Lower lobe of right lung (tissue), 2 donors: Measurements from ENCODE around the gene PLPPR3. TPM values are rescaled to one million over a fixed set of nuclear protein-coding genes. Genes with fewer than 3 reads are reported as not detected.

Experiments used
- ATAC-seq, 2 donors: fragments of 200-7000 bp; cut with Tn5 transposase; one replicate each; pipeline ENCODE4 v1.9.1; 2020 to 2022; ENCODE audit warnings: mild to moderate bottlenecking in 2 of 2, moderate library complexity in 2 of 2
- DNase-seq: peaks from one replicate; pipeline ENCODE4 v3.0.0-alpha.2; 2020
- H3K27ac ChIP-seq: fragments of 200-600 bp; one replicate; pipeline ENCODE4 v1.8.0; 2022
- H3K27me3 ChIP-seq: fragments of 200-600 bp; one replicate; pipeline ENCODE4 v1.8.0; 2022; ENCODE audit warnings: low read depth
- H3K36me3 ChIP-seq: fragments of 200-600 bp; one replicate; pipeline ENCODE4 v1.8.0; 2022; ENCODE audit warnings: mild to moderate bottlenecking
- H3K4me1 ChIP-seq: fragments of 200-600 bp; one replicate; pipeline ENCODE4 v1.8.0; 2022
- H3K4me3 ChIP-seq: fragments of 200-600 bp; one replicate; pipeline ENCODE4 v1.8.0; 2022; ENCODE audit warnings: mild to moderate bottlenecking
- H3K9me3 ChIP-seq: fragments of 200-600 bp; one replicate; pipeline ENCODE4 v1.8.0; 2022
- intact Hi-C: fragments of 100-400 bp; cut with DNase I; formaldehyde crosslinking; loops from one replicate; pipeline ENCODE4 v1.11.0; 2022
- total RNA-seq: library from RNA; stranded (reverse); fragmentation: NEBNext Ultra II Directional; extraction: Animal tissue kit (Norgen Biotek cat#: 25700); gene quantifications from one replicate; pipeline ENCODE4 v1.2.1, GENCODE V29; 2021
- TF ChIP-seq, protein P1 (sequence below): fragments of 200-600 bp; IDR thresholded peaks from one replicate; pipeline ENCODE4 v1.8.0; 2022; ENCODE audit warnings: antibody characterized with exemption, mild to moderate bottlenecking
- donor health status: DM: no; HTN: yes; CAD: no; lungs with severe emphysema.

Gene PLPPR3
- total RNA-seq, 1 donor from 2014 or later, result 2.1 TPM

DNA sequence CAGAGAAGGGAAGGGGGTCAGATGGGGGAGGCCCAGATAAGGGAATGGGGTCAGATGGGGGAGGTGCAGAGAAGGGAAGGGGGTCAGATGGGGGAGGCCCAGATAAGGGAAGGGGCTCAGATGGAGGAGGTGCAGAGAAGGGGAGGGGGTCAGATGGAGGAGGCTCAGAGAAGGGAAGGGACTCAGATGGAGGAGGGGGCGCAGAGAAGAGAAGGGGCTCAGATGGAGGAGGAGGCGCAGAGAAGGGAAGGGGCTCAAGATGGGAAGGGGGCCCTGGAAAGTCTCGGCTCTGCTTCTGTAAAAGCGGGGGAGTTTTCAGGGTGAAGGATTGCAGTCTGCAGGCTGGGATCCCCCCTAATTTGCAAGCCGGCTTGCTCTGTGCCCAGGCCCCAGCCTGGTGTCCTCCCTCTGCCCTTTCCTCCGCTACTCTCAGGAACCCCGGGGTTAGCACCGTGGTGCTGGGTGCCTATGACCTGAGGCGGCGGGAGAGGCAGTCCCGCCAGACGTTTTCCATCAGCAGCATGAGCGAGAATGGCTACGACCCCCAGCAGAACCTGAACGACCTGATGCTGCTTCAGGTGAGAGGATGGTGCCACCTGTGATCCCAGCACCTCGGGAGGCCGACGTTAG is 7.5 kb upstream of the PLPPR3 start:
- DNase-seq (no peak), ATAC-seq (no peak)
- TF ChIP-seq, protein P1, sequence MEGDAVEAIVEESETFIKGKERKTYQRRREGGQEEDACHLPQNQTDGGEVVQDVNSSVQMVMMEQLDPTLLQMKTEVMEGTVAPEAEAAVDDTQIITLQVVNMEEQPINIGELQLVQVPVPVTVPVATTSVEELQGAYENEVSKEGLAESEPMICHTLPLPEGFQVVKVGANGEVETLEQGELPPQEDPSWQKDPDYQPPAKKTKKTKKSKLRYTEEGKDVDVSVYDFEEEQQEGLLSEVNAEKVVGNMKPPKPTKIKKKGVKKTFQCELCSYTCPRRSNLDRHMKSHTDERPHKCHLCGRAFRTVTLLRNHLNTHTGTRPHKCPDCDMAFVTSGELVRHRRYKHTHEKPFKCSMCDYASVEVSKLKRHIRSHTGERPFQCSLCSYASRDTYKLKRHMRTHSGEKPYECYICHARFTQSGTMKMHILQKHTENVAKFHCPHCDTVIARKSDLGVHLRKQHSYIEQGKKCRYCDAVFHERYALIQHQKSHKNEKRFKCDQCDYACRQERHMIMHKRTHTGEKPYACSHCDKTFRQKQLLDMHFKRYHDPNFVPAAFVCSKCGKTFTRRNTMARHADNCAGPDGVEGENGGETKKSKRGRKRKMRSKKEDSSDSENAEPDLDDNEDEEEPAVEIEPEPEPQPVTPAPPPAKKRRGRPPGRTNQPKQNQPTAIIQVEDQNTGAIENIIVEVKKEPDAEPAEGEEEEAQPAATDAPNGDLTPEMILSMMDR, result no peak
- no peak overlapping the region for H3K27ac ChIP-seq
- no peaks in the 10 kb centered on the region for H3K9me3 ChIP-seq
- peaks cover 15% of the 10 kb centered on the region for H3K27me3 ChIP-seq
- H3K36me3 ChIP-seq, result no peaks in the 10 kb centered on the region
- intact Hi-C loops, result no loop called here
- no peak overlapping the region for H3K4me3 ChIP-seq
- peaks cover 8% of the 10 kb centered on the region for H3K4me1 ChIP-seq

DNA sequence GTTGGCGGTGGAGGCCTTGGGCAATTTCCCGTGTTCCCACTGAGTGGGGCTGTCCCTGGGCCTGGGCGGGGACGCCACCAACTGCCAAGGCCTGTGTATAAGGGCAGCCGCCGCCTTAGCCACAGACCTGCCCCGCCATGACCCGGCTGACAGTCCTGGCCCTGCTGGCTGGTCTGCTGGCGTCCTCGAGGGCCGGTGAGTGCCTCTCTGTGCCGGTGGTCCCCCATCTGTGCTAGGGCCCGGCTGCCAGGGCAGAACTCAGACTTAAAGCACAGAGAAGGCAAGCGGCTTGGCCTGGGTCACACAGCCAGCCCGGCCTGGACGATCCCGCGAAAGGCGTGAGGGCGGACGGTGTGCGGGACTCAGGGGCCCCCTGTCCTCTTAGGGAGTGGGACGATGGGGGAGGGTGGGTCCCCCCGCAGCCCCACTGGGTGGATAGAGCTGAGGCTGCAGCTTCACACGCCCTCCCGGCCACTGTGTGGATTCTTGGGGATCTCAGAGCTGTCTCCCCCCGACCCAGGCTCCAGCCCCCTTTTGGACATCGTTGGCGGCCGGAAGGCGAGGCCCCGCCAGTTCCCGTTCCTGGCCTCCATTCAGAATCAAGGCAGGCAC is 6.1 kb upstream of the PLPPR3 start, which contains the start of gene AZU1:
Gene AZU1, plus strand, starts transcription at position 128 of the 612 bp plus-strand sequence. Its CDS starts 10 bp downstream, at position 138.
- Histone ChIP-seq H3K36me3 (no peaks in the 10 kb centered on the region), H3K4me1 (peaks cover 15% of the 10 kb centered on the region), H3K4me3 (no peak within 1 kb of the TSS), H3K9me3 (no peaks in the 10 kb centered on the region), H3K27me3 (peaks cover 29% of the 10 kb centered on the region), H3K27ac (no peak within 1 kb of the TSS)
- no peak for DNase-seq
- intact Hi-C loops, result no loop called here
- TF ChIP-seq, protein P1, result no peak
- ATAC-seq, result peak; percentile 50 to 66

DNA sequence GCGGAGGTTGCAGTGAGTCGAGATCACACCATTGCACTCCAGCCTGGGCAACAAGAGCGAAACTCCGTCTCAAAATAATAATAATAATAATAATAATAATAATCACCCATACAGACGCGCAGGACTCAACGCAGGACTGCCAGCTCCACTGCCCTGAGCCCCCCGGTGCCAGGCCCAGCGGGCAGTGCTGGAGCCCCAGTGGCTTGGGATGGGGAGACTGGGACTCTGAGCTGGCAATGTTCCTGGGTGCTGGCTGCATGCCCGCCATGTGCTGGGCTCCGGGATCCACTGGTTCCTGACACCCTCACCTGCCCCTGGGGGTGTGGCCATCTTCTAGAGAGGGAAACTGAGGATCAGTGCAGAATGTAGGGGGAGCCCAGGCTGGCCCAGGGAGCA is 5.6 kb upstream of the PLPPR3 start:
- Histone ChIP-seq H3K27ac (no peak overlapping the region), H3K9me3 (no peaks in the 10 kb centered on the region), H3K4me1 (peaks cover 18% of the 10 kb centered on the region), H3K4me3 (no peak overlapping the region), H3K27me3 (peaks cover 34% of the 10 kb centered on the region), H3K36me3 (no peaks in the 10 kb centered on the region)
- DNase-seq, result no peak
- TF ChIP-seq, protein P1, result no peak
- ATAC-seq, result no peak
- intact Hi-C loops, result no loop called here

DNA sequence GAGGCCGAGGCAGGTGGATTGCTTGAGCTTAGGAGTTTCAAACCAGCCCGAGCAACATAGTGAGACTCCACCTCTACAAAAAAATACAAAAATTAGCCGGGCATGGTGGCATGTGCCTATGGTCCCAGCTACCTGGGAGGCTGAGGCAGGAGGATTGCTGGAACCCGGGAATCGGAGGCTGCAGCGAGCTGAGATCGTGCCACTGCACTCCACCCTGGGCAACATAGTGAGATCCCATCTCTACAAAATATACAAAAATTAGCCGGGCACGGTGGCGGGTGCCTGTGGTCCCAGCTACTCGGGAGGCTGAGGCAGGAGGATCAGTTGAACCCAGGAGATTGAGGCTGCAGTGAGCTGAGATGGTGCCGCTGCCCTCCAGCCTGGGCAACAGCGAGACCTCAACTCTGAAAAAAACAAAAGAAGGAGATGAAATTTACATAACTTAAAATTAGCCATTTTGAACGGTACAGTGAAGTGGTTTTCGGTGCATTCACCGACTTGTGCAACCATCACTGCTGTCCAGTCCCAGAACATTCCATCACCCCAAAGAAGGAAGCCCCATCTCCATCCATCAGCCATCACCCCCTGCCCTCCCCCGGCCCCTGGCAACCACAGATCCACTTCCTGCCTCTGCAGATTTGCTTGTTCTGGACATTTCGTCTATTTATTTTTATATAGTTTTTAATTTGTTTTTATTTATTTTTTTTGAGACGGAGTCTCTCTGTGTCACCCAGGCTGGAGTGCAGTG is 4.3 kb upstream of the PLPPR3 start:
- Histone ChIP-seq H3K27me3 (peaks cover 36% of the 10 kb centered on the region), H3K9me3 (no peaks in the 10 kb centered on the region), H3K36me3 (no peaks in the 10 kb centered on the region), H3K4me3 (no peak overlapping the region), H3K27ac (no peak overlapping the region), H3K4me1 (peaks cover 24% of the 10 kb centered on the region)
- TF ChIP-seq, protein P1, result no peak
- no peak for DNase-seq
- intact Hi-C loops, result no loop called here
- ATAC-seq, result no peak

DNA sequence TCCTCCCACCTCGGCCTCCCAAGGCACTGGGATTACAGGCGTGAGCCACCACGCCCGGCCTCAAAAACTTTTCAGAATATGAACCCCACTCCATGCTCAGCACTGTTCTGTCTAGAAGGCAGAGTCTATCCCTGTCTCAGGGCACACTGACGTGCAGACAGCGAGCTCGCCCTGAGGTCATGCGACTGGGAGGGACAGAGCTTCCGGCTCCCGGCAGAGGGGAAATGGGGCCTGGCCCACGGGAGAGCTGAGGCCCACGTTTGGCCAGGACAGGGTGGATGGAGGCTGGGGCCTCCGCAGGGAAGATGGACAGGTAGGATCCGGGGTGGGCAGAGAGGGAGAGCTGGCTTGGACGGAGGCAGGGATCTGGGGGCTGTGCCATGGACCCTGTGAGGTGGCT is 3.1 kb upstream of the PLPPR3 start:
- H3K9me3 ChIP-seq, result no peaks in the 10 kb centered on the region
- intact Hi-C loops, result no loop called here
- H3K4me3 ChIP-seq, result no peak overlapping the region
- H3K27me3 ChIP-seq, result peaks cover 37% of the 10 kb centered on the region
- H3K27ac ChIP-seq, result no peak overlapping the region
- H3K36me3 ChIP-seq, result no peaks in the 10 kb centered on the region
- no peak for DNase-seq
- H3K4me1 ChIP-seq, result peaks cover 24% of the 10 kb centered on the region
- peak; percentile 21 to 44 for ATAC-seq
- TF ChIP-seq, protein P1, result no peak
